Kidney (tissue), 14 donors: ENCODE results near the gene ZNF236. TPM values are rescaled to one million over a fixed set of nuclear protein-coding genes. Genes with fewer than 3 reads are reported as not detected.

Experiments used
- DNase-seq, 5 donors: peaks; one replicate each; pipeline ENCODE4 v3.0.0-alpha.2; 2013 to 2020
- FAIRE-seq: peaks from 2 replicates; lab custom pipeline; 2012; peaks lifted over from hg19 to GRCh38; lab: Jason Lieb, UNC
- H3K27ac ChIP-seq, 2 donors: one replicate each; pipeline ENCODE4 v1.7.0; 2013; ENCODE audit warnings: low read depth in 2 of 2, low read length in 2 of 2, inconsistent platforms in 1 of 2
- H3K27me3 ChIP-seq: one replicate; pipeline ENCODE4 v1.7.1; 2013; ENCODE audit warnings: low read length, inconsistent platforms; ENCODE audit not compliant: control insufficient read depth, insufficient read depth
- H3K36me3 ChIP-seq, 3 donors: one replicate each; pipeline versions ENCODE4 v1.7.0 to v1.7.1; 2013; ENCODE audit warnings: low read length in 3 of 3, control low read depth in 1 of 3, inconsistent platforms in 1 of 3; ENCODE audit not compliant: insufficient read depth in 3 of 3, control insufficient read depth in 2 of 3
- H3K4me1 ChIP-seq, 3 donors: one replicate each; pipeline versions ENCODE4 v1.7.0 to v1.7.1; 2013; ENCODE audit warnings: low read length in 3 of 3, inconsistent platforms in 1 of 3, low read depth in 1 of 3; ENCODE audit not compliant: control insufficient read depth in 2 of 3, insufficient read depth in 2 of 3
- H3K4me3 ChIP-seq, 3 donors: one replicate each; pipeline versions ENCODE4 v1.7.0 to v1.8.1; 2013; ENCODE audit warnings: low read length in 3 of 3, control low read depth in 1 of 3, inconsistent platforms in 1 of 3
- H3K9ac ChIP-seq, 3 donors: one replicate each; pipeline versions ENCODE4 v1.7.0 to v1.7.1; 2013; ENCODE audit warnings: low read length in 3 of 3, control low read depth in 1 of 3, inconsistent platforms in 1 of 3
- H3K9me3 ChIP-seq, 3 donors: one replicate each; pipeline versions ENCODE4 v1.7.0 to v1.7.1; 2013; ENCODE audit warnings: low read length in 3 of 3, control low read depth in 1 of 3, inconsistent platforms in 1 of 3; ENCODE audit not compliant: control insufficient read depth in 2 of 3, insufficient read depth in 1 of 3
- CTCF ChIP-seq: IDR thresholded peaks from 3 replicates; pipeline ENCODE4 v1.5.1; 2012; ENCODE audit warnings: mild to moderate bottlenecking, moderate library complexity, borderline replicate concordance; ENCODE audit not compliant: insufficient read depth; ENCODE audit errors: extremely low read depth
- intact Hi-C: fragments of 100-400 bp; cut with DNase I; formaldehyde crosslinking; loops from one replicate; pipeline ENCODE4 v1.11.1; 2022
- polyA plus RNA-seq: library from polyadenylated mRNA; stranded (reverse); fragments of 350-450 nt; fragmentation: Illumina TruSeq; extraction: RNeasy Lipid Tissue Mini Kit (QIAGEN cat#74804); gene quantifications from one replicate; pipeline ENCODE4 v1.2.3, GENCODE V29; 2014; ENCODE audit warnings: low read depth, low replicate concordance; ENCODE audit not compliant: insufficient read depth
- total RNA-seq: library from RNA; stranded (reverse); fragmentation: NEBNext Ultra II Directional; extraction: Animal tissue kit (Norgen Biotek cat#: 25700); gene quantifications from one replicate; pipeline ENCODE4 v1.2.1, GENCODE V29; 2021
- donor health status: control.
- donor health status: control.
- donor health status: control.
- donor health status: control.
- donor health status: control.
- donor health status: DM: yes; HTN: yes; CAD: no.
- donor health status: Normal renal cell carcinoma (clear cell type).

Gene ZNF236
- total and polyA plus RNA-seq, 2 donors from 2014 or later = 1.1 to 18.6 TPM

DNA sequence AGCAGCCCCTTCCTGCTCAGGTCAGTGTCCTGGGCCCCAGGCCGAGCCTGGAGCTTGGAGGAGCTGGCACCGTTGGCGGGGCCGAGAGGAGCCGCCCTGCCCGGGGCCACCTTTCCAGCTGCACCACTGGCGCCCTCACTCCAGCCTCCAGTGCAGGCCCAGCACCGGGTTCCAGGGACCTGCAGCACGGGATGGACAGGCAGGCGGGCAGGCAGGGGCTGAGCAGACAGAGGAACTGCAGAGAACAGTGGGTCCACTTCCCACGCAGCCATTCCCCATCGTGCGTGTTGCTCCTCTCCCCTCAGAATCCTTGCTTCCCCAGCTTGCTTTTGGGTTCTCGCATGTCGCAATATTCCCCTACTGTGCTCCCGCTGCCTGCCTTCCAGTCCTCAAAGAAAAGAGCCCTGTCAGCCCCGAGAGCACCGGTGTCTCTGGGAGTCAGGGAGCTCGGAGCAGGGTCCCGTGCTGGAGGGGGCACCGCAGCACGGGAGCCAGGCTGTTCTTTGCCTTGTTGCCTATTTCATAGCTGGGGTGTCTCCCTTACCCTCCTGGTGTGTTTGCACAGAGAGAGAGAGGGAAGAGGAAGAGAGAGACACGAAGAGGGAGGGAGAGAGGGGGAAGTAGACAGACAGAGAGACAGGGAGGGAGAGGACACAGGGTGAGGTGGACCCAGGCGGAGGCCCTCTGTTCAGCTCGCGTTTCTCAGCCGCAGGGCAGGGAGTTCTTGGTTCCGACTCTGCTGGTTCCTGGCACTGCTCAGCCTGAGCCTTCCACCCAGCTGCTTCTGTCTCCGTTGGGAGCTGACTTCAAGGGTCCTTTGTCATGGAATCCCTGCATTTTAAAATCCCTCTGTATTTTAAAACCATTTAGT lies 184.2 kb downstream of the ZNF236 start:
- TF ChIP-seq CTCF = no peak
- FAIRE-seq = no peak
- intact Hi-C loops = no loop called here

GRCh38 chr18:77007251-77007650 lies 184.9 kb downstream of the ZNF236 start:
- FAIRE-seq (no peak), DNase-seq (peak in 1 of 5 donors; percentile 47)
- Histone ChIP-seq H3K9ac (no peak overlapping the region), H3K9me3 (no peaks in the 10 kb centered on the region), H3K36me3 (no peaks in the 10 kb centered on the region), H3K27ac (no peak overlapping the region), H3K27me3 (no peaks in the 10 kb centered on the region), H3K4me1 (no peaks in the 10 kb centered on the region), H3K4me3 (no peak overlapping the region)
- TF ChIP-seq CTCF = no peak
- intact Hi-C loops = no loop called here

More for the DNA sequence above, 184.2 kb downstream of the ZNF236 start:
- DNase-seq = peak in 1 of 5 donors; percentile 65
- Histone ChIP-seq H3K36me3 (no peaks in the 10 kb centered on the region), H3K27ac (no peak overlapping the region), H3K4me1 (no peaks in the 10 kb centered on the region), H3K9ac (no peak overlapping the region), H3K9me3 (no peaks in the 10 kb centered on the region), H3K4me3 (no peak overlapping the region), H3K27me3 (no peaks in the 10 kb centered on the region)

GRCh38 chr18:77008006-77008405 lies 185.6 kb downstream of the ZNF236 start:
- TF ChIP-seq CTCF = no peak
- Histone ChIP-seq H3K27me3 (no peaks in the 10 kb centered on the region), H3K9ac (no peak overlapping the region), H3K27ac (no peak overlapping the region), H3K9me3 (no peaks in the 10 kb centered on the region), H3K4me1 (no peaks in the 10 kb centered on the region), H3K36me3 (no peaks in the 10 kb centered on the region), H3K4me3 (no peak overlapping the region)
- DNase-seq = peak in 1 of 5 donors; percentile 68
- no peak for FAIRE-seq
- intact Hi-C loops = no loop called here
